CD14-positive monocyte (primary cell): ENCODE data around the gene KCNJ6. TPM values are rescaled to one million over a fixed set of nuclear protein-coding genes. Genes with fewer than 3 reads are reported as not detected.

Source experiments
- DNase-seq, 3 donors: peaks; one replicate each; pipeline ENCODE4 v3.0.0-alpha.2; 2011 to 2022
- H2AFZ ChIP-seq: 2 replicates; pipeline ENCODE4 v1.6.0; 2012; ENCODE audit warnings: mild to moderate bottlenecking, low read depth, low read length, inconsistent platforms; ENCODE audit not compliant: insufficient read depth, poor library complexity, severe bottlenecking
- H3K27ac ChIP-seq, 2 donors: 1 replicate in 1 of 2; 2 replicates in 1 of 2; pipeline ENCODE4 v1.5.1; 2012 to 2013; ENCODE audit warnings: low read length in 2 of 2, control low read depth in 1 of 2, inconsistent platforms in 1 of 2, low read depth in 1 of 2, mild to moderate bottlenecking in 1 of 2
- H3K27me3 ChIP-seq, 2 donors: one replicate each; pipeline versions ENCODE4 v1.6.0 to v1.6.1; 2011 to 2013; ENCODE audit warnings: low read length in 2 of 2; ENCODE audit not compliant: control insufficient read depth in 2 of 2, insufficient read depth in 2 of 2
- H3K36me3 ChIP-seq, 2 donors: replicated peaks in 1 of 2; 1 replicate in 1 of 2; 2 replicates in 1 of 2; pipeline versions ENCODE4 v1.5.1 to v1.6.1; 2012 to 2013; ENCODE audit warnings: low read length in 2 of 2, control low read depth in 1 of 2, inconsistent platforms in 1 of 2, mild to moderate bottlenecking in 1 of 2; ENCODE audit not compliant: insufficient read depth in 2 of 2, control insufficient read depth in 1 of 2
- H3K4me1 ChIP-seq, 2 donors: 1 replicate in 1 of 2; 2 replicates in 1 of 2; pipeline versions ENCODE4 v1.5.1 to v1.6.1; 2012 to 2013; ENCODE audit warnings: low read length in 2 of 2, control low read depth in 1 of 2, inconsistent platforms in 1 of 2, mild to moderate bottlenecking in 1 of 2, moderate library complexity in 1 of 2; ENCODE audit not compliant: insufficient read depth in 2 of 2, control insufficient read depth in 1 of 2
- H3K4me2 ChIP-seq: replicated peaks from 2 replicates; pipeline ENCODE3; 2012; ENCODE audit warnings: low read length, moderate library complexity, mild to moderate bottlenecking; ENCODE audit not compliant: poor library complexity, severe bottlenecking; ENCODE audit errors: extremely low read depth
- H3K4me3 ChIP-seq, 3 experiments: fragments of 200-600 bp in 1 of 3; sonication (generic) in 1 of 3; replicated peaks in 1 of 3; 1 replicate in 2 of 3; 2 replicates in 1 of 3; pipeline ENCODE4 v1.5.1; 2011 to 2013; ENCODE audit warnings: low read length in 3 of 3, mild to moderate bottlenecking in 3 of 3, control low read depth in 2 of 3, low read depth in 2 of 3, inconsistent platforms in 1 of 3, moderate library complexity in 1 of 3
- H3K79me2 ChIP-seq: 2 replicates; pipeline ENCODE4 v1.6.0; 2012; ENCODE audit warnings: mild to moderate bottlenecking, control low read depth, inconsistent platforms, low read length, moderate library complexity; ENCODE audit not compliant: insufficient read depth
- H3K9ac ChIP-seq: 2 replicates; pipeline ENCODE4 v1.6.0; 2017; ENCODE audit warnings: low read length, mild to moderate bottlenecking; ENCODE audit not compliant: insufficient read depth, poor library complexity, severe bottlenecking
- H3K9me3 ChIP-seq, 2 donors: replicated peaks in 1 of 2; 1 replicate in 1 of 2; 2 replicates in 1 of 2; pipeline versions ENCODE4 v1.5.1 to v1.6.1; 2012 to 2013; ENCODE audit warnings: low read length in 2 of 2, control low read depth in 1 of 2; ENCODE audit not compliant: control insufficient read depth in 1 of 2, insufficient read depth in 1 of 2
- H4K20me1 ChIP-seq: 2 replicates; pipeline ENCODE4 v1.6.0; 2012; ENCODE audit warnings: mild to moderate bottlenecking, low read length, control low read depth, moderate library complexity; ENCODE audit not compliant: insufficient read depth
- H3K27ac Mint-ChIP-seq, 7 donors: one replicate each; pipeline ENCODE4 v1.8.0; 2020; ENCODE audit warnings: mild to moderate bottlenecking in 7 of 7, mixed read lengths in 7 of 7, moderate library complexity in 6 of 7, inconsistent platforms in 2 of 7
- H3K27me3 Mint-ChIP-seq, 3 donors: one replicate each; pipeline ENCODE4 v1.8.0; 2021 to 2022; ENCODE audit warnings: low read depth in 3 of 3, mild to moderate bottlenecking in 3 of 3, mixed read lengths in 3 of 3, moderate library complexity in 3 of 3, inconsistent platforms in 1 of 3
- H3K36me3 Mint-ChIP-seq, 2 donors: one replicate each; pipeline ENCODE4 v1.8.0; 2020; ENCODE audit warnings: mixed read lengths in 2 of 2, inconsistent platforms in 1 of 2, mild to moderate bottlenecking in 1 of 2
- H3K4me1 Mint-ChIP-seq: one replicate; pipeline ENCODE4 v1.8.0; 2020; ENCODE audit warnings: mild to moderate bottlenecking, mixed read lengths
- H3K4me3 Mint-ChIP-seq, 2 donors: one replicate each; pipeline ENCODE4 v1.8.0; 2020; ENCODE audit warnings: mild to moderate bottlenecking in 2 of 2, mixed read lengths in 2 of 2, moderate library complexity in 1 of 2
- H3K9me3 Mint-ChIP-seq, 7 donors: one replicate each; pipeline ENCODE4 v1.8.0; 2020 to 2022; ENCODE audit warnings: mixed read lengths in 7 of 7, mild to moderate bottlenecking in 6 of 7, moderate library complexity in 6 of 7, inconsistent platforms in 2 of 7
- WGBS: methylation state at CpG from one replicate; pipeline ENCODE4 v1.1.5; 2013; ENCODE audit warnings: missing lambda C conversion rate; ENCODE audit not compliant: insufficient coverage; 5-methylcytosine and 5-hydroxymethylcytosine counted together
- intact Hi-C, 2 donors: fragments of 100-400 bp; cut with micrococcal nuclease; formaldehyde crosslinking; loops; one replicate each; pipeline versions ENCODE4 v1.15.0 to v1.15.1; 2023
- polyA plus RNA-seq, 3 donors: library from polyadenylated mRNA; depleted of rRNA in 1 of 3; unstranded in 2 of 3; stranded (reverse) in 1 of 3; fragments of 300-500 nt in 2 of 3; fragments of >200 nt in 1 of 3; fragmentation: Illumina TruSeq in 2 of 3; gene quantifications; 1 replicate in 2 of 3; 2 replicates in 1 of 3; pipeline ENCODE4 v1.2.3, GENCODE V29; 2012 to 2021
- TF ChIP-seq, protein P1 (sequence below): fragments of 200-600 bp; IDR thresholded peaks from one replicate; pipeline ENCODE4 v1.8.0; 2022; ENCODE audit warnings: antibody characterized with exemption, mild to moderate bottlenecking

The KCNJ6 gene
- polyA plus RNA-seq, 3 donors: not detected

DNA sequence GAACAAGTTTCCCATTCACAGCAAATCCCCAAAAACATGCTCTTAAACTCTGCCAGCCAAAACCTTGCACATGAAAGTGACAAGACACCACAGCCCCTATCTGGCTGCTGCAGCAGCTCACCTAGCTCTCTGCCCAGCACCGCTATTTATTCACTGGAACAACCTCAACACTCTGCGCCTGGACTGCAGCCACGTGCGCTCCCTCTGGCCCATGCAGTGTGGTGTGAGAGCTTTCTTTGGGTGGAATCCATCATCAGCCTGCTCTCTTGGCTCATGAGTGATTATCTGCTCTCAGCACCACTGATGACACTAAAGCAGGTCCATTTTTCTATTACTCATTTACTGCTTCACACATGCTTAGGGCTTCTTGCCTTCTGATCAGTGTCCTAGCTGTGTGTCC lies 11.4 kb downstream of the KCNJ6 start:
- DNase-seq: no peak
- Histone ChIP-seq H3K9ac (no peak overlapping the region), H3K4me1 (no peaks in the 10 kb centered on the region), H3K4me2 (no peak overlapping the region), H3K27ac (no peak overlapping the region), H3K79me2 (no peaks in the 10 kb centered on the region), H3K9me3 (no peaks in the 10 kb centered on the region), H2AFZ (no peak overlapping the region), H4K20me1 (no peaks in the 10 kb centered on the region), H3K4me3 (no peak overlapping the region), H3K27me3 (peaks cover 0 to 3% of the 10 kb centered on the region in 2 donors), H3K36me3 (no peaks in the 10 kb centered on the region)
- intact Hi-C loops: no loop called here
- Mint-ChIP-seq H3K9me3 (no peaks in the 10 kb centered on the region), H3K4me1 (no peaks in the 10 kb centered on the region), H3K36me3 (no peaks in the 10 kb centered on the region), H3K27ac (peak overlapping the region in 2 of 7 donors; percentile 22 to 54), H3K4me3 (no peak overlapping the region), H3K27me3 (peaks cover 12 to 15% (median 12%) of the 10 kb centered on the region in 3 donors)
- no CpG with 5 or more reads among the region's 4 CpGs for WGBS
- TF ChIP-seq, protein P1, sequence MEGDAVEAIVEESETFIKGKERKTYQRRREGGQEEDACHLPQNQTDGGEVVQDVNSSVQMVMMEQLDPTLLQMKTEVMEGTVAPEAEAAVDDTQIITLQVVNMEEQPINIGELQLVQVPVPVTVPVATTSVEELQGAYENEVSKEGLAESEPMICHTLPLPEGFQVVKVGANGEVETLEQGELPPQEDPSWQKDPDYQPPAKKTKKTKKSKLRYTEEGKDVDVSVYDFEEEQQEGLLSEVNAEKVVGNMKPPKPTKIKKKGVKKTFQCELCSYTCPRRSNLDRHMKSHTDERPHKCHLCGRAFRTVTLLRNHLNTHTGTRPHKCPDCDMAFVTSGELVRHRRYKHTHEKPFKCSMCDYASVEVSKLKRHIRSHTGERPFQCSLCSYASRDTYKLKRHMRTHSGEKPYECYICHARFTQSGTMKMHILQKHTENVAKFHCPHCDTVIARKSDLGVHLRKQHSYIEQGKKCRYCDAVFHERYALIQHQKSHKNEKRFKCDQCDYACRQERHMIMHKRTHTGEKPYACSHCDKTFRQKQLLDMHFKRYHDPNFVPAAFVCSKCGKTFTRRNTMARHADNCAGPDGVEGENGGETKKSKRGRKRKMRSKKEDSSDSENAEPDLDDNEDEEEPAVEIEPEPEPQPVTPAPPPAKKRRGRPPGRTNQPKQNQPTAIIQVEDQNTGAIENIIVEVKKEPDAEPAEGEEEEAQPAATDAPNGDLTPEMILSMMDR: no peak

DNA sequence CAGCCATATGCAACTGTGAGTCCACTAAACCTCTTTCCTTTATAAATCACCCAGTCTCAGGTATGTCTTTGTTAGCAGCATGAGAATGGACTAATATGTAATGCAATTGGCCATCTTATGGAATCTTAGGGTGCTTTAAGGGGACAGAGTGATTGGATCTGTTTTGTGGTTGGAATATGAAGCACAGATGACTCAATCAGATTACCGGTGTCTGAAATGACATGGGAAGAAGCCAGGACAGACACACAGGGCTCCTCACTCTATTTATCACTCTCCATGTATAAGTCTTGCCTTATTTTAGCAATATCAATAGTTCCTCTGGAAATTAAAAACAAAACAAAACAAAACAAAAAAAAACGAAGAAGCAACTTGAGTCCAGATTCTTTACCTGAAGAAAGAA lies 12.9 kb downstream of the KCNJ6 start:
- no peaks in the 10 kb centered on the region for H3K36me3 ChIP-seq
- no peak overlapping the region for H3K27ac Mint-ChIP-seq
- no peak for DNase-seq
- no peaks in the 10 kb centered on the region for H3K36me3 Mint-ChIP-seq
- TF ChIP-seq, protein P1: no peak
- H3K79me2 ChIP-seq: no peaks in the 10 kb centered on the region
- no peaks in the 10 kb centered on the region for H3K9me3 Mint-ChIP-seq
- peaks cover 15 to 17% (median 15%) of the 10 kb centered on the region in 3 donors for H3K27me3 Mint-ChIP-seq
- H3K4me1 ChIP-seq: no peaks in the 10 kb centered on the region
- no peak overlapping the region for H3K4me2 ChIP-seq
- no peaks in the 10 kb centered on the region for H4K20me1 ChIP-seq
- H3K4me3 ChIP-seq: no peak overlapping the region
- no peaks in the 10 kb centered on the region for H3K9me3 ChIP-seq
- H3K4me3 Mint-ChIP-seq: no peak overlapping the region
- intact Hi-C loops: no loop called here
- H3K4me1 Mint-ChIP-seq: no peaks in the 10 kb centered on the region
- WGBS: no CpG with 5 or more reads among the region's 2 CpGs
- no peak overlapping the region for H3K9ac ChIP-seq
- no peak overlapping the region for H2AFZ ChIP-seq
- no peak overlapping the region for H3K27ac ChIP-seq
- H3K27me3 ChIP-seq: peaks cover 0 to 3% of the 10 kb centered on the region in 2 donors
